Lower leg skin (tissue), 3 donors: ENCODE measurements around the gene ATP13A3.

Experiments used
- CTCF ChIP-seq, 3 donors: fragments of 450-650 bp; IDR thresholded peaks; one replicate each; pipeline ENCODE4 v1.5.1; 2016; ENCODE audit warnings: antibody characterized with exemption in 3 of 3, mild to moderate bottlenecking in 3 of 3, moderate library complexity in 2 of 3
- POLR2A ChIP-seq, 2 donors: fragments of 450-650 bp; IDR thresholded peaks; one replicate each; pipeline ENCODE4 v1.6.1; 2016 to 2017; ENCODE audit warnings: antibody characterized with exemption in 2 of 2, mild to moderate bottlenecking in 1 of 2, moderate library complexity in 1 of 2

GRCh38 chr3:194357681-194358080 is 129.1 kb downstream of the ATP13A3 start:
- TF ChIP-seq CTCF (IDR thresholded peaks at IDR 0.05) (no peak), POLR2A (IDR thresholded peaks at IDR 0.05) (no peak)
